ENCODE data around the gene ARHGEF19. TPM values are rescaled to one million over a fixed set of nuclear protein-coding genes. Genes with fewer than 3 reads are reported as not detected.
A peak's percentile ranks its signal among the peaks of the same experiment; 100 is the strongest.

Gene ARHGEF19
- total and polyA plus RNA-seq, 9 of the 15 experiments (the other 6 are each of a cell fraction or from before 2014, with no cell fraction given) = 0.73 to 21.0 (median 5.2) TPM

GRCh38 chr1:16248603-16249516 lies 36.4 kb upstream of the ARHGEF19 start (continued):
- TF ChIP-seq HDAC3 (IDR thresholded peaks at IDR 0.05; ENCODE audit: borderline replicate concordance, partially characterized antibody) = peak; percentile 63
- TF ChIP-seq ZNF696 (CRISPR knock-in tag; conservative IDR thresholded peaks at IDR 0.05) = no peak; the same call in 1 of the 2 replicates
- peak; percentile 89 for TF ChIP-seq SOX6 (IDR thresholded peaks at IDR 0.05)
- TF ChIP-seq ZNF224 (CRISPR knock-in tag; IDR thresholded peaks at IDR 0.05) = no peak
- TF ChIP-seq NR2C2 (CRISPR knock-in tag; IDR thresholded peaks at IDR 0.05) = no peak
- peak; percentile 71 for TF ChIP-seq NR2C2 (tag; IDR thresholded peaks at IDR 0.05)
- TF ChIP-seq ZNF282 (CRISPR knock-in tag; IDR thresholded peaks at IDR 0.05) = no peak
- TF ChIP-seq, protein P1, sequence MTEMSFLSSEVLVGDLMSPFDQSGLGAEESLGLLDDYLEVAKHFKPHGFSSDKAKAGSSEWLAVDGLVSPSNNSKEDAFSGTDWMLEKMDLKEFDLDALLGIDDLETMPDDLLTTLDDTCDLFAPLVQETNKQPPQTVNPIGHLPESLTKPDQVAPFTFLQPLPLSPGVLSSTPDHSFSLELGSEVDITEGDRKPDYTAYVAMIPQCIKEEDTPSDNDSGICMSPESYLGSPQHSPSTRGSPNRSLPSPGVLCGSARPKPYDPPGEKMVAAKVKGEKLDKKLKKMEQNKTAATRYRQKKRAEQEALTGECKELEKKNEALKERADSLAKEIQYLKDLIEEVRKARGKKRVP (CRISPR knock-in tag; IDR thresholded peaks at IDR 0.05) = peak; percentile 97
- no peak for TF ChIP-seq ZNF347 (CRISPR knock-in tag; IDR thresholded peaks at IDR 0.05; ENCODE audit: low read depth)
- TF ChIP-seq, protein P2, sequence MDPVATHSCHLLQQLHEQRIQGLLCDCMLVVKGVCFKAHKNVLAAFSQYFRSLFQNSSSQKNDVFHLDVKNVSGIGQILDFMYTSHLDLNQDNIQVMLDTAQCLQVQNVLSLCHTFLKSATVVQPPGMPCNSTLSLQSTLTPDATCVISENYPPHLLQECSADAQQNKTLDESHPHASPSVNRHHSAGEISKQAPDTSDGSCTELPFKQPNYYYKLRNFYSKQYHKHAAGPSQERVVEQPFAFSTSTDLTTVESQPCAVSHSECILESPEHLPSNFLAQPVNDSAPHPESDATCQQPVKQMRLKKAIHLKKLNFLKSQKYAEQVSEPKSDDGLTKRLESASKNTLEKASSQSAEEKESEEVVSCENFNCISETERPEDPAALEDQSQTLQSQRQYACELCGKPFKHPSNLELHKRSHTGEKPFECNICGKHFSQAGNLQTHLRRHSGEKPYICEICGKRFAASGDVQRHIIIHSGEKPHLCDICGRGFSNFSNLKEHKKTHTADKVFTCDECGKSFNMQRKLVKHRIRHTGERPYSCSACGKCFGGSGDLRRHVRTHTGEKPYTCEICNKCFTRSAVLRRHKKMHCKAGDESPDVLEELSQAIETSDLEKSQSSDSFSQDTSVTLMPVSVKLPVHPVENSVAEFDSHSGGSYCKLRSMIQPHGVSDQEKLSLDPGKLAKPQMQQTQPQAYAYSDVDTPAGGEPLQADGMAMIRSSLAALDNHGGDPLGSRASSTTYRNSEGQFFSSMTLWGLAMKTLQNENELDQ (CRISPR knock-in tag; IDR thresholded peaks at IDR 0.05; ENCODE audit: borderline replicate concordance) = no peak
- TF ChIP-seq, protein P3, sequence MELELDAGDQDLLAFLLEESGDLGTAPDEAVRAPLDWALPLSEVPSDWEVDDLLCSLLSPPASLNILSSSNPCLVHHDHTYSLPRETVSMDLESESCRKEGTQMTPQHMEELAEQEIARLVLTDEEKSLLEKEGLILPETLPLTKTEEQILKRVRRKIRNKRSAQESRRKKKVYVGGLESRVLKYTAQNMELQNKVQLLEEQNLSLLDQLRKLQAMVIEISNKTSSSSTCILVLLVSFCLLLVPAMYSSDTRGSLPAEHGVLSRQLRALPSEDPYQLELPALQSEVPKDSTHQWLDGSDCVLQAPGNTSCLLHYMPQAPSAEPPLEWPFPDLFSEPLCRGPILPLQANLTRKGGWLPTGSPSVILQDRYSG (tag; conservative IDR thresholded peaks at IDR 0.05; ENCODE audit: low read depth) = peak; percentile 88
- TF ChIP-seq HOXB6 (CRISPR knock-in tag; IDR thresholded peaks at IDR 0.05; ENCODE audit: borderline replicate concordance) = no peak
- no peak for TF ChIP-seq BRCA1 (IDR thresholded peaks at IDR 0.05)
- no peak for TF ChIP-seq BRCA1 (CRISPR knock-in tag; IDR thresholded peaks at IDR 0.05)
- TF ChIP-seq KDM1A (IDR thresholded peaks at IDR 0.05) = peak; percentile 27 to 57; a peak in 2 of 4 replicates
- TF ChIP-seq GTF2E2 (tag; IDR thresholded peaks at IDR 0.05) = no peak
- peak; percentile 71 for TF ChIP-seq DACH1 (IDR thresholded peaks at IDR 0.05; ENCODE audit: partially characterized antibody)
- TF ChIP-seq ZNF444 (CRISPR knock-in tag; IDR thresholded peaks at IDR 0.05) = no peak
- TF ChIP-seq ZNF655 (CRISPR knock-in tag; IDR thresholded peaks at IDR 0.05) = no peak
- no peak for TF ChIP-seq RFX5 (IDR thresholded peaks at IDR 0.05; ENCODE audit: low read depth, low read length)
- TF ChIP-seq HDAC2 (IDR thresholded peaks at IDR 0.05) = peak; percentile 96
- no peak for TF ChIP-seq PCBP2 (IDR thresholded peaks at IDR 0.05; ENCODE audit: low read depth, low read length, poor library complexity, severe bottlenecking)
- TF ChIP-seq ZNF561 (CRISPR knock-in tag; conservative IDR thresholded peaks at IDR 0.05) = no peak

Data from K562 (cell line).